K562 (cell line): ENCODE data around the gene HHLA2. TPM values are rescaled to one million over a fixed set of nuclear protein-coding genes. Genes with fewer than 3 reads are reported as not detected.

Source experiments
- ATAC-seq: fragments of 200-7000 bp; cut with Tn5 transposase; 3 replicates; pipeline ENCODE4 v1.9.1; 2020; ENCODE audit warnings: moderate library complexity
- BruUV-seq: library from RNA; stranded (reverse); fragments of 400-500 nt; replicated peaks from 2 replicates; lab custom pipeline; 2021; lab: Mats Ljungman, UMichigan
- CTCF ChIA-PET: fragments of 300-600 bp; formaldehyde crosslinking; extraction: SDS; loops from one replicate; lab custom pipeline; 2021; ENCODE audit warnings: low intra/inter-chr PET ratio; lab: Yijun Ruan, JAX
- POLR2A ChIA-PET: fragments of 300-600, 350-650 bp; sonication (Branson Sonifier 250); formaldehyde crosslinking; extraction: SDS; loops from one replicate; lab custom pipeline; 2021; ENCODE audit warnings: antibody characterized with exemption, inconsistent platforms; lab: Yijun Ruan, JAX
- DNase-seq, 4 experiments: peaks; one replicate each; pipeline versions ENCODE4 v3.0.0 to v3.0.0-alpha.2; 2011 to 2018; ENCODE audit warnings: low spot score in 3 of 4, mixed read lengths in 3 of 4; ENCODE audit errors: extremely low read depth in 1 of 4
- FAIRE-seq: peaks from 2 replicates; lab custom pipeline; 2011; peaks lifted over from hg19 to GRCh38; lab: Jason Lieb, UNC
- H2AFZ ChIP-seq: 2 replicates; pipeline ENCODE4 v1.6.0; 2011; ENCODE audit warnings: low read depth, low read length, control low read depth, inconsistent platforms
- H3K27ac ChIP-seq: fragments of 200-600 bp; 3 replicates; pipeline ENCODE4 v1.8.0; 2011; ENCODE audit warnings: low read depth, mild to moderate bottlenecking, control low read depth, inconsistent platforms, low read length, moderate library complexity, mixed read lengths; ENCODE audit errors: extremely low read depth
- H3K27me3 ChIP-seq, 2 experiments: fragments of 300-600 bp in 1 of 2; 2 replicates in 1 of 2; 3 replicates in 1 of 2; pipeline versions ENCODE4 v1.6.0 to v1.8.0; 2011; ENCODE audit warnings: inconsistent platforms in 2 of 2, low read length in 2 of 2, mild to moderate bottlenecking in 1 of 2, mixed read lengths in 1 of 2, moderate library complexity in 1 of 2; ENCODE audit not compliant: control insufficient read depth in 2 of 2, insufficient read depth in 2 of 2
- H3K36me3 ChIP-seq: fragments of 300-600 bp; 3 replicates; pipeline ENCODE4 v1.8.0; 2011; ENCODE audit warnings: mild to moderate bottlenecking, low read length, inconsistent platforms; ENCODE audit not compliant: control insufficient read depth, insufficient read depth
- H3K4me1 ChIP-seq, 2 experiments: fragments of 200-600 bp in 1 of 2; replicated peaks in 1 of 2; 2 replicates in 1 of 2; 3 replicates in 1 of 2; pipeline versions ENCODE4 v1.5.1 to v1.8.0; 2011; ENCODE audit warnings: inconsistent platforms in 2 of 2, low read length in 2 of 2, mild to moderate bottlenecking in 1 of 2, mixed read lengths in 1 of 2, moderate library complexity in 1 of 2; ENCODE audit not compliant: control insufficient read depth in 2 of 2, insufficient read depth in 2 of 2
- H3K4me2 ChIP-seq: 2 replicates; pipeline ENCODE4 v1.6.1; 2011; ENCODE audit warnings: low read length, control low read depth, inconsistent platforms, mixed read lengths; ENCODE audit not compliant: insufficient read depth
- H3K4me3 ChIP-seq: fragments of 200-600 bp; sonication (generic), shearing (Covaris generic); 2 replicates; pipeline ENCODE4 v1.5.1; 2016; ENCODE audit warnings: control low read depth, inconsistent platforms
- H3K79me2 ChIP-seq: fragments of 200-600 bp; 3 replicates; pipeline ENCODE4 v1.8.0; 2011; ENCODE audit warnings: low read length, inconsistent platforms; ENCODE audit not compliant: control insufficient read depth, insufficient read depth
- H3K9ac ChIP-seq, 2 experiments: 2 replicates each; pipeline versions ENCODE4 v1.6.0 to v1.6.1; 2011; ENCODE audit warnings: low read depth in 2 of 2, low read length in 2 of 2, control low read depth in 1 of 2, inconsistent platforms in 1 of 2, mild to moderate bottlenecking in 1 of 2, mixed read lengths in 1 of 2; ENCODE audit not compliant: insufficient read depth in 1 of 2
- H3K9me1 ChIP-seq: one replicate; pipeline ENCODE4 v1.6.0; 2011; ENCODE audit warnings: inconsistent platforms, mild to moderate bottlenecking, low read length, moderate library complexity; ENCODE audit not compliant: control insufficient read depth, insufficient read depth
- H3K9me3 ChIP-seq: replicated peaks from 2 replicates; pipeline ENCODE4 v1.5.1; 2011; ENCODE audit warnings: low read depth, low read length, inconsistent platforms; ENCODE audit not compliant: control insufficient read depth, insufficient read depth
- H4K20me1 ChIP-seq: replicated peaks from 2 replicates; pipeline ENCODE4 v1.6.1; 2011; ENCODE audit warnings: low read length, inconsistent platforms, mixed read lengths; ENCODE audit not compliant: control insufficient read depth, insufficient read depth
- C11orf30 ChIP-seq: fragments of 450-650 bp; IDR thresholded peaks from 2 replicates; pipeline ENCODE4 v1.6.1; 2016; ENCODE audit warnings: low read depth, mild to moderate bottlenecking
- CCNT2 ChIP-seq: IDR thresholded peaks from 2 replicates; pipeline ENCODE4 v1.6.1; 2011; ENCODE audit warnings: borderline replicate concordance, low read depth, mild to moderate bottlenecking, moderate library complexity, mixed read lengths, low read length; ENCODE audit not compliant: insufficient read length; ENCODE audit errors: extremely low read depth
- EP400 ChIP-seq: fragments of 450-650 bp; IDR thresholded peaks from 2 replicates; pipeline ENCODE4 v1.6.1; 2017; ENCODE audit warnings: antibody characterized with exemption, mild to moderate bottlenecking, moderate library complexity
- ETV5 ChIP-seq: sonication (generic); formaldehyde crosslinking; IDR thresholded peaks from 2 replicates; pipeline ENCODE4 v1.4.0; 2020; ENCODE audit warnings: low read depth, mild to moderate bottlenecking, missing genetic modification reagents
- FOXM1 ChIP-seq, 2 experiments: fragments of 450-650 bp in 1 of 2; sonication (generic) in 1 of 2; formaldehyde crosslinking in 1 of 2; IDR thresholded peaks; 2 replicates each; pipeline versions ENCODE4 v1.6.1 to v1.9.0; 2017 to 2022; ENCODE audit warnings: low read depth in 2 of 2, mild to moderate bottlenecking in 2 of 2, missing genetic modification reagents in 1 of 2, moderate library complexity in 1 of 2
- NONO ChIP-seq, 2 experiments: fragments of 200-400 bp in 1 of 2; fragments of 450-650 bp in 1 of 2; formaldehyde crosslinking in 1 of 2; IDR thresholded peaks; 2 replicates each; pipeline ENCODE4 v1.6.1; 2017; ENCODE audit warnings: low read depth in 2 of 2, mild to moderate bottlenecking in 2 of 2, moderate library complexity in 2 of 2, low read length in 1 of 2
- RCOR1 ChIP-seq, 2 experiments: IDR thresholded peaks; 2 replicates each; pipeline ENCODE4 v1.6.1; 2012; ENCODE audit warnings: low read depth in 2 of 2, low read length in 2 of 2, borderline replicate concordance in 1 of 2, improper control_type of control experiment in 1 of 2
- SMARCA5 ChIP-seq: fragments of 450-650 bp; IDR thresholded peaks from 2 replicates; pipeline ENCODE4 v1.6.1; 2016
- SRSF7 ChIP-seq: fragments of 200-400 bp; formaldehyde crosslinking; optimal IDR thresholded peaks from 2 replicates; pipeline ENCODE3; 2017; ENCODE audit warnings: mild to moderate bottlenecking, low read depth, low read length
- WGBS: fragments of 100-300 bp; shearing (Covaris generic); methylation state at CpG from one replicate; pipeline ENCODE4 v1.1.6; 2016; ENCODE audit warnings: low coverage, mixed read lengths; ENCODE audit not compliant: insufficient coverage; ENCODE audit errors: missing lambda C conversion rate; 5-methylcytosine and 5-hydroxymethylcytosine counted together
- in situ Hi-C: fragments of 300-500 bp; cut with MboI; formaldehyde crosslinking; loops from 4 replicates; pipeline ENCODE4 v1.15.0; 2018; ENCODE audit warnings: inconsistent platforms, mixed read lengths
- intact Hi-C: fragments of 100-400 bp; cut with micrococcal nuclease; formaldehyde crosslinking; loops from 2 replicates; pipeline ENCODE4 v1.14.2; 2022
- polyA plus RNA-seq, 8 experiments: library from polyadenylated mRNA; depleted of rRNA in 4 of 8; stranded (reverse) in 5 of 8; unstranded in 3 of 8; fragments of >200 nt; fragmentation: Nextera tagmentation in 2 of 8; fragmentation: Illumina TruSeq in 1 of 8; extraction: Ambion mirVana in 2 of 8; extraction: Trizol in 1 of 8; gene quantifications; 2 replicates each; pipeline versions ENCODE4 v1.2.1 to v1.2.3, GENCODE V29; 2011 to 2014; ENCODE audit warnings: inconsistent platforms in 1 of 8, missing spikeins in 1 of 8
- total RNA-seq, 7 experiments: library from RNA; depleted of rRNA in 6 of 7; stranded (reverse); fragments of >200 nt in 6 of 7; fragmentation: Illumina TruSeq in 2 of 7; extraction: Trizol in 2 of 7; gene quantifications; 2 replicates each; pipeline versions ENCODE4 v1.2.1 to v1.2.3, GENCODE V29; 2011 to 2021; ENCODE audit warnings: low replicate concordance in 1 of 7
- TF ChIP-seq, protein P1 (sequence below): fragments of 450-650 bp; formaldehyde crosslinking; IDR thresholded peaks from 2 replicates; pipeline ENCODE4 v1.4.0; 2020; ENCODE audit warnings: mild to moderate bottlenecking, moderate library complexity
- TF ChIP-seq, protein P2 (sequence below): fragments of 250-450 bp; sonication (Bioruptor Pico); IDR thresholded peaks from 2 replicates; pipeline ENCODE4 v1.5.1; 2021; ENCODE audit warnings: mild to moderate bottlenecking
- TF ChIP-seq, protein P3 (sequence below): fragments of 250-450 bp; sonication (Bioruptor Pico); IDR thresholded peaks from 2 replicates; pipeline ENCODE4 v1.8.0; 2021; ENCODE audit warnings: moderate library complexity, mild to moderate bottlenecking, inconsistent platforms

HHLA2 gene
- total and polyA plus RNA-seq, 9 of the 15 experiments (the other 6 are each of a cell fraction or from before 2014, with no cell fraction given), result 0.04 TPM; not detected in 7

DNA sequence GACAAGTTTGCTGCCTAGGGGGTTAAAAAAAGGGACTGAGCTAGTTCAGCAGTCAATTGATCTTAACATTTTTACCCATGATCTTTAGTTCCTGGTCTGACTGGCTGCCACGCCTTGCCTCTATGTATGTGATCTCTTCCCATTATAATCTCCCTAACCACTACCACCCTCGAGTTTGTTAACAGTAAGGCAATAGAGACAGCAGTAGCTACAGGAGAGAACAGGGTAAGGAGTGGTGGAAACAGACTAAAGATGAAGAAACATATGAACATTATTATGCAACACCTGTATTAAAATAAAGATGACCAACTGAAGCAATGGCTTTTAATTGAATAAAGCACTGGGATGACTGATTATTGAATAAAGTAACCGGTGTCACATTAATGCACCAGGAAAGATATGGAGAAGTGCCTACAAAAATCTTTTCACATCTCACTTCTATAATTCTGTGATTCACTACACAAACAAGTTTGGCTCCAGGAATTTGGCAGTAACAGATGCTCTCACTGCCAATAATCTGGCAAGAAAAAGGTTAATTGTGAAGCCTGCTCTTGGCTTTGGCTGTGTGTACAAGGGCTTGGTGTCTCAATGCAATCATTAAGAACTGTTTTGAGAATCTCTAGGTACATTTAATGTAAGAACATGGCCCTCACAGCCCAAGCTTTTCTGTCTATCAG lies 95.7 kb downstream of the HHLA2 start:
- Histone ChIP-seq H3K27ac (no peak overlapping the region), H3K9me1 (no peaks in the 10 kb centered on the region), H3K4me3 (no peak overlapping the region), H3K4me1 (no peaks in the 10 kb centered on the region), H3K79me2 (no peaks in the 10 kb centered on the region), H3K9ac (no peak overlapping the region), H3K4me2 (no peak overlapping the region), H3K36me3 (no peaks in the 10 kb centered on the region), H2AFZ (no peak overlapping the region), H3K9me3 (no peaks in the 10 kb centered on the region), H3K27me3 (no peaks in the 10 kb centered on the region; a peak in 2 of 5 replicates), H4K20me1 (no peaks in the 10 kb centered on the region)
- 3% methylated on average over 3 of the region's 3 CpGs for WGBS
- ATAC-seq, result no peak
- in situ Hi-C loops (no loop called here), intact Hi-C loops (no loop called here)
- BruUV-seq, result no TSS peak
- TF ChIP-seq ETV5 (CRISPR knock-in tag), result no peak
- TF ChIP-seq RCOR1 (IDR thresholded peaks at IDR 0.05; ENCODE audit: borderline replicate concordance in 1 of 2, low read depth in 2 of 2, low read length in 2 of 2), result no peak
- no peak for TF ChIP-seq SRSF7
- TF ChIP-seq, protein P1, sequence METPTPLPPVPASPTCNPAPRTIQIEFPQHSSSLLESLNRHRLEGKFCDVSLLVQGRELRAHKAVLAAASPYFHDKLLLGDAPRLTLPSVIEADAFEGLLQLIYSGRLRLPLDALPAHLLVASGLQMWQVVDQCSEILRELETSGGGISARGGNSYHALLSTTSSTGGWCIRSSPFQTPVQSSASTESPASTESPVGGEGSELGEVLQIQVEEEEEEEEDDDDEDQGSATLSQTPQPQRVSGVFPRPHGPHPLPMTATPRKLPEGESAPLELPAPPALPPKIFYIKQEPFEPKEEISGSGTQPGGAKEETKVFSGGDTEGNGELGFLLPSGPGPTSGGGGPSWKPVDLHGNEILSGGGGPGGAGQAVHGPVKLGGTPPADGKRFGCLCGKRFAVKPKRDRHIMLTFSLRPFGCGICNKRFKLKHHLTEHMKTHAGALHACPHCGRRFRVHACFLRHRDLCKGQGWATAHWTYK (CRISPR knock-in tag), result no peak
- TF ChIP-seq SMARCA5, result no peak
- TF ChIP-seq, protein P2, sequence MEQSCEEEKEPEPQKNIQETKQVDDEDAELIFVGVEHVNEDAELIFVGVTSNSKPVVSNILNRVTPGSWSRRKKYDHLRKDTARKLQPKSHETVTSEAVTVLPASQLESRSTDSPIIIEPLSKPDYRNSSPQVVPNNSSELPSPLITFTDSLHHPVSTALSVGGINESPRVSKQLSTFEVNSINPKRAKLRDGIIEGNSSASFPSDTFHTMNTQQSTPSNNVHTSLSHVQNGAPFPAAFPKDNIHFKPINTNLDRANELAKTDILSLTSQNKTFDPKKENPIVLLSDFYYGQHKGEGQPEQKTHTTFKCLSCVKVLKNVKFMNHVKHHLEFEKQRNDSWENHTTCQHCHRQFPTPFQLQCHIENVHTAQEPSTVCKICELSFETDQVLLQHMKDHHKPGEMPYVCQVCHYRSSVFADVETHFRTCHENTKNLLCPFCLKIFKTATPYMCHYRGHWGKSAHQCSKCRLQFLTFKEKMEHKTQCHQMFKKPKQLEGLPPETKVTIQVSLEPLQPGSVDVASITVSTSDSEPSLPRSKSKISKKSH, result no peak
- TF ChIP-seq, protein P3, sequence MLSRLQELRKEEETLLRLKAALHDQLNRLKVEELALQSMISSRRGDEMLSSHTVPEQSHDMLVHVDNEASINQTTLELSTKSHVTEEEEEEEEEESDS (CRISPR knock-in tag), result no peak
- TF ChIP-seq CCNT2, result no peak
- no peak for TF ChIP-seq FOXM1 (IDR thresholded peaks at IDR 0.05; ENCODE audit: low read depth)
- no peak for TF ChIP-seq FOXM1 (CRISPR knock-in tag; IDR thresholded peaks at IDR 0.05; ENCODE audit: low read depth)
- no peak for TF ChIP-seq NONO (IDR thresholded peaks at IDR 0.05; ENCODE audit: low read depth in 2 of 2, low read length in 1 of 2)
- no peak for TF ChIP-seq EP400
- TF ChIP-seq C11orf30, result no peak
- ChIA-PET CTCF (no interaction called here), POLR2A (no interaction called here)
- DNase-seq, result no peak
- no peak for FAIRE-seq
